MCF 10A (cell line): Measurements from ENCODE around the gene BLOC1S5. TPM values are rescaled to one million over a fixed set of nuclear protein-coding genes. Genes with fewer than 3 reads are reported as not detected.
"Not testable (repeated sequence)": the region's sequence is repeated elsewhere in the genome, so short reads cannot be mapped to it uniquely, and the experiment has no call there.

Experiments
- BruUV-seq: library from RNA; stranded (reverse); fragments of 400-500 nt; replicated peaks from 2 replicates; lab custom pipeline; 2021; lab: Mats Ljungman, UMichigan
- CTCF ChIA-PET: fragments of 300-600 bp; sonication (Branson Sonifier 250); formaldehyde crosslinking; extraction: SDS; loops from one replicate; lab custom pipeline; 2021; ENCODE audit warnings: antibody characterized with exemption, inconsistent platforms; lab: Yijun Ruan, JAX
- POLR2A ChIA-PET: fragments of 300-600, 350-650 bp; sonication (Branson Sonifier 250); formaldehyde crosslinking; extraction: SDS; loops from one replicate; lab custom pipeline; 2020; ENCODE audit warnings: antibody characterized with exemption, inconsistent platforms; lab: Yijun Ruan, JAX
- DNase-seq: peaks from one replicate; pipeline ENCODE4 v3.0.0-alpha.2; 2018; ENCODE audit not compliant: unreplicated experiment
- H3K27ac Mint-ChIP-seq: one replicate; pipeline ENCODE4 v1.8.0; 2022; ENCODE audit warnings: mild to moderate bottlenecking, low read depth, mixed read lengths; ENCODE audit not compliant: unreplicated experiment
- H3K27me3 Mint-ChIP-seq: one replicate; pipeline ENCODE4 v1.8.0; 2022; ENCODE audit warnings: mixed read lengths; ENCODE audit not compliant: insufficient read depth, unreplicated experiment
- H3K36me3 Mint-ChIP-seq: one replicate; pipeline ENCODE4 v1.8.0; 2022; ENCODE audit warnings: mild to moderate bottlenecking, moderate library complexity, mixed read lengths; ENCODE audit not compliant: insufficient read depth, unreplicated experiment
- H3K4me1 Mint-ChIP-seq: one replicate; pipeline ENCODE4 v1.8.0; 2022; ENCODE audit warnings: mixed read lengths; ENCODE audit not compliant: insufficient read depth, unreplicated experiment
- H3K4me3 Mint-ChIP-seq: one replicate; pipeline ENCODE4 v1.8.0; 2022; ENCODE audit warnings: mild to moderate bottlenecking, moderate library complexity, mixed read lengths; ENCODE audit not compliant: unreplicated experiment
- H3K9me3 Mint-ChIP-seq: one replicate; pipeline ENCODE4 v1.8.0; 2022; ENCODE audit warnings: mixed read lengths; ENCODE audit not compliant: unreplicated experiment
- intact Hi-C: fragments of 100-400 bp; cut with micrococcal nuclease; formaldehyde crosslinking; loops from 2 replicates; pipeline ENCODE4 v1.14.1; 2022
- total RNA-seq: library from RNA; stranded (reverse); gene quantifications from 2 replicates; pipeline ENCODE4 v1.2.3, GENCODE V29; 2022
- TF ChIP-seq, protein P1 (sequence below): fragments of 200-600 bp; IDR thresholded peaks from one replicate; pipeline ENCODE4 v1.8.0; 2022; ENCODE audit warnings: antibody characterized with exemption, mild to moderate bottlenecking; ENCODE audit not compliant: unreplicated experiment

Gene BLOC1S5
- total RNA-seq, 1 experiment from 2014 or later = 7.7 TPM

DNA sequence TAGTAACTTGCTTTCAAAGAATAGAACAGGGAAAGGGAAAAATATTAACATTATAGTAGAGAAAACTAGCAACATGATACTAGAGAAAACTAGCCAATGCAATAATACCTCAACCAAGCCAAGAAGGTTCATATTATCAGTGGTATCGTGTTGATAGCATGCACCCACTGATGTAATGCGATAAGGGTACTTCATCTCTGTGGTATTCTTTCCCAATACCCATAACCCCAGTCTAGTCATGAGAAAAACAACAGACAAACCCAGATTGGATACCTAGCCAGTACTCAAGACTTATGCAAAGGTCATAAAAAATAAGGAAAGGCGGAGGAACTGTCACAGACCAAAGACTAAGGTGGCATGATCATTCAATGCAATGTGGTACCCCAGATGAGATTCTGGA is 21.0 kb downstream of the BLOC1S5 start:
- no peaks in the 10 kb centered on the region for H3K27me3 Mint-ChIP-seq
- no peak overlapping the region for H3K4me3 Mint-ChIP-seq
- H3K9me3 Mint-ChIP-seq = no peaks in the 10 kb centered on the region
- H3K27ac Mint-ChIP-seq = no peak overlapping the region
- BruUV-seq = no TSS peak
- H3K36me3 Mint-ChIP-seq = peaks cover 14% of the 10 kb centered on the region
- DNase-seq = no peak
- peaks cover 8% of the 10 kb centered on the region for H3K4me1 Mint-ChIP-seq
- POLR2A ChIA-PET = no interaction called here
- TF ChIP-seq, protein P1, sequence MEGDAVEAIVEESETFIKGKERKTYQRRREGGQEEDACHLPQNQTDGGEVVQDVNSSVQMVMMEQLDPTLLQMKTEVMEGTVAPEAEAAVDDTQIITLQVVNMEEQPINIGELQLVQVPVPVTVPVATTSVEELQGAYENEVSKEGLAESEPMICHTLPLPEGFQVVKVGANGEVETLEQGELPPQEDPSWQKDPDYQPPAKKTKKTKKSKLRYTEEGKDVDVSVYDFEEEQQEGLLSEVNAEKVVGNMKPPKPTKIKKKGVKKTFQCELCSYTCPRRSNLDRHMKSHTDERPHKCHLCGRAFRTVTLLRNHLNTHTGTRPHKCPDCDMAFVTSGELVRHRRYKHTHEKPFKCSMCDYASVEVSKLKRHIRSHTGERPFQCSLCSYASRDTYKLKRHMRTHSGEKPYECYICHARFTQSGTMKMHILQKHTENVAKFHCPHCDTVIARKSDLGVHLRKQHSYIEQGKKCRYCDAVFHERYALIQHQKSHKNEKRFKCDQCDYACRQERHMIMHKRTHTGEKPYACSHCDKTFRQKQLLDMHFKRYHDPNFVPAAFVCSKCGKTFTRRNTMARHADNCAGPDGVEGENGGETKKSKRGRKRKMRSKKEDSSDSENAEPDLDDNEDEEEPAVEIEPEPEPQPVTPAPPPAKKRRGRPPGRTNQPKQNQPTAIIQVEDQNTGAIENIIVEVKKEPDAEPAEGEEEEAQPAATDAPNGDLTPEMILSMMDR = no peak
- CTCF ChIA-PET = no interaction called here
- intact Hi-C loops = no loop called here

DNA sequence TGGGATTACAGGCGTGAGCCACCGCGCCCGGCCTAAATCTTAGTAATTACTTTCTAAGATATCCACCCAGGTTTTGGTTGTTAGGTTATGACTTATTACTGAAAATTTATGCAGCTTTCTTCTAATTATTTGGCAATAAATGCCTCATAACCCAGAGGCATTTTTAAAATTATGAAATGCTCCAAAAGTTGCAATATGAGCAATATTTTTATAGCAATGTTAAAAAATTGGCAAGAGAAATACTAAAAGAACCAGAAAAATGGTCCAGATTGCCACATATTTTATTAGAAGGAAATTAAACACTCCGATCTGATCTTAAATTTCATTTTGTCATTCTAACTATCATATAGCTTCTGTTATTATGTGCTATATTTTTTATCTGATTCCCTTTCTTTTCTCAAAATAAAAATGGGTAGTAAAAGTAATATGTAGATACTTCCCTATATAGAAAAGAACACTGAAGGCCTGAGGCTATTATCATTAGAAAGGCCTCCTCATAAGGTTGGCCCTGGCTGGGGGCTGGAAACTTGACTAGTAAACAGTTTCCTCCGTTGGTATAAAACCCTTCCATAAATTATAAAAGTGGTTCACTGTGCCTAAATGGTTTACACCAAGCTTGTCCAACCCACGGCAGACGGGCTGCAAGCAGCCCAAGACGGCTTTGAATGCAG is 22.1 kb downstream of the BLOC1S5 start:
- H3K27ac Mint-ChIP-seq = no peak overlapping the region
- DNase-seq = no peak
- H3K9me3 Mint-ChIP-seq = no peaks in the 10 kb centered on the region
- ChIA-PET POLR2A (interaction anchor here (0.6 kb wide), 1 partner anchor 420 kb away, joined by 3 read pairs; no protein-coding TSS in a partner anchor), CTCF (interaction anchor here (1.7 kb wide), 1 partner anchor 18 kb away, joined by 5 read pairs; no protein-coding TSS in a partner anchor)
- TF ChIP-seq, protein P1 = no peak
- intact Hi-C loops = no loop called here
- no TSS peak for BruUV-seq
- no peaks in the 10 kb centered on the region for H3K27me3 Mint-ChIP-seq
- H3K4me1 Mint-ChIP-seq = no peaks in the 10 kb centered on the region
- H3K36me3 Mint-ChIP-seq = peaks cover 14% of the 10 kb centered on the region
- no peak overlapping the region for H3K4me3 Mint-ChIP-seq

DNA sequence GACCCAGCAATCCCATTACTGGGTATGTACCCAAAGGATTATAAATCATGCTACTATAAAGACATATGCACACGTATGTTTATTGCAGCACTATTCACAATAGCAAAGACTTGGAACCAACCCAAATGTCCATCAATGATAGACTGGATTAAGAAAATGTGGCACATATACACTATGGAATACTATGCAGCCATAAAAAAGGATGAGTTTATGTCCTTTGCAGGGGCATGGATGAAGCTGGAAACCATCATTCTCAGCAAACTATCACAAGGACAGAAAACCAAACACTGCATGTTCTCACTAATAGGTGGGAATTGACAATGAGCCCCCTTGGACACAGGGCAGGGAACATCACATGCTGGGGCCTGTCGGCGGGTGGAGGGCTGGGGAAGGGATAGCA is 30.1 kb downstream of the BLOC1S5 start:
- CTCF ChIA-PET = not testable (repeated sequence)

DNA sequence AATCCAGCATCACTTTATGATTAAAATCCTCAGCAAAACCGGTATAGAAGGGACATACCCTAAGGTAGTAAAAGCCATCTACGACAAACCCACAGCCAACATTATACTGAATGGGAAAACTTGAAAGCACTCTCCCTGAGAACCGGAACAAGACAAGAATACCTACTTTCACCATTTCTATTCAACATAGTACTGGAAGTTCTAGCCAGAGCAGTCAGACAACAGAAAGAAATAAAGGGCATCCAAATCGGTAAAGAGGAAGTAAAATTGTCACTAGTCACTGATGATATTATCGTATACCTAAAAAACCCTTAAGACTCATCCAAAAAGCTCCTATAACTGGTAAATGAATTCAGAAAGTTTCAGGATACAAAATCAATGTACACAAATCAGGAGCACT is 33.3 kb downstream of the BLOC1S5 start:
- ChIA-PET CTCF (no interaction called here), POLR2A (no interaction called here)
- TF ChIP-seq, protein P1 = no peak
- Mint-ChIP-seq H3K36me3 (peaks cover 19% of the 10 kb centered on the region), H3K4me1 (peaks cover 8% of the 10 kb centered on the region), H3K27me3 (no peaks in the 10 kb centered on the region), H3K27ac (no peak overlapping the region), H3K9me3 (peaks cover 8% of the 10 kb centered on the region), H3K4me3 (no peak overlapping the region)
- BruUV-seq = no TSS peak
- intact Hi-C loops = no loop called here
- no peak for DNase-seq

More for the DNA sequence above, 30.1 kb downstream of the BLOC1S5 start:
- H3K27ac Mint-ChIP-seq, H3K9me3 Mint-ChIP-seq, BruUV-seq, DNase-seq, POLR2A ChIA-PET, intact Hi-C loops, H3K27me3 Mint-ChIP-seq, H3K4me1 Mint-ChIP-seq, H3K4me3 Mint-ChIP-seq: not testable (repeated sequence)
- H3K36me3 Mint-ChIP-seq = peaks cover 15% of the 10 kb centered on the region
